Activated naive CD4-positive, alpha-beta T cell treated with anti-CD3 and anti-CD28 coated beads, Interleukin-2, amount 50 U/mL, for 24 hours (primary cell): Measurements from ENCODE around the gene TERT.
"Not testable (repeated sequence)": the region's sequence is repeated elsewhere in the genome, so short reads cannot be mapped to it uniquely, and the experiment has no call there.

ENCODE experiments used
- H3K27ac Mint-ChIP-seq: one replicate; pipeline ENCODE4 v1.8.0; 2021; ENCODE audit warnings: mild to moderate bottlenecking, mixed read lengths
- H3K27me3 Mint-ChIP-seq: one replicate; pipeline ENCODE4 v1.8.0; 2021; ENCODE audit warnings: mixed read lengths
- H3K36me3 Mint-ChIP-seq: one replicate; pipeline ENCODE4 v1.8.0; 2021; ENCODE audit warnings: mixed read lengths
- H3K4me1 Mint-ChIP-seq: one replicate; pipeline ENCODE4 v1.8.0; 2021; ENCODE audit warnings: mixed read lengths
- H3K4me3 Mint-ChIP-seq: one replicate; pipeline ENCODE4 v1.8.0; 2021; ENCODE audit warnings: mild to moderate bottlenecking, mixed read lengths
- H3K9me3 Mint-ChIP-seq: one replicate; pipeline ENCODE4 v1.8.0; 2021; ENCODE audit warnings: mixed read lengths

The TERT gene

DNA sequence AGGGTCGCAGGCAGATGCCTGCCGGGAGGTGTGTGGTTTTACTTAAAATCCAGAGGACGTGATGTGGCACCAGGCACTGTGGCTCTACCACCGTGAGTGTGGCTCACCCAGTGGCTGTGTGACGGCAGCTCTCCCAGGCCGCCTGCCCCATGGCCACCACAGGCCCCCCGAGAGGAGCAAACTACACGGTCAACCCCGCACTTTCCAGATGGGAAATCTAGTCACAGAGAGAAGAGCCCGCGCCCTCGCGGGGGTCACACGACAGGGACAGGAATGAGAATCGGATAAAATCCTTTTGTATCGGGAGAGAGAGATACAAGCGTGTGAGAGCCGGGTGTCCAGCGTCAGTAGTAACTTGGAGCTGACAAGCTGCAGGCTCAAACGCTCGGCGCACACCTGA, 24.4 kb downstream of the TERT start:
- Mint-ChIP-seq H3K27ac (no peak overlapping the region), H3K4me1 (peaks cover 11% of the 10 kb centered on the region), H3K9me3 (no peaks in the 10 kb centered on the region), H3K27me3 (no peaks in the 10 kb centered on the region), H3K4me3 (no peak overlapping the region), H3K36me3 (no peaks in the 10 kb centered on the region)

DNA sequence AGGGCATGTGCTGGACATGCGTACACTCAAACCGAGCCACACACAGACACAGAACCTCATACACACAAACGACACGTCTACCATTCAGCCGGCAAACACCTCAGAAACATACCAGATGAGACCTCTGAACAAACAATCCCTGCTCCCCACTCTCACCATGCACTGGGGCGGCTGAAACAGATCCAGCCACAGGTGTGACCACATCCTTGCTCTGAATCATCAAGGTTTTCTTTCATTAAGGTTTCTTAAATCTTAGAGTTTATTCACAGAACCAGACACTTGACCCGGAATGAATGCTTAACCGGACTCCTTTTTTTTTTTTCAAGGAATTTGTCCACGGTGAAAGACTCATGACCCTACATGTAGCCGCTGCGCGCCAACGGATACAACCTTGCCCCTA, 26.2 kb downstream of the TERT start:
- peaks cover 11% of the 10 kb centered on the region for H3K4me1 Mint-ChIP-seq
- no peaks in the 10 kb centered on the region for H3K9me3 Mint-ChIP-seq
- H3K36me3 Mint-ChIP-seq: no peaks in the 10 kb centered on the region
- H3K4me3 Mint-ChIP-seq: no peak overlapping the region
- H3K27ac Mint-ChIP-seq: no peak overlapping the region
- H3K27me3 Mint-ChIP-seq: no peaks in the 10 kb centered on the region

DNA sequence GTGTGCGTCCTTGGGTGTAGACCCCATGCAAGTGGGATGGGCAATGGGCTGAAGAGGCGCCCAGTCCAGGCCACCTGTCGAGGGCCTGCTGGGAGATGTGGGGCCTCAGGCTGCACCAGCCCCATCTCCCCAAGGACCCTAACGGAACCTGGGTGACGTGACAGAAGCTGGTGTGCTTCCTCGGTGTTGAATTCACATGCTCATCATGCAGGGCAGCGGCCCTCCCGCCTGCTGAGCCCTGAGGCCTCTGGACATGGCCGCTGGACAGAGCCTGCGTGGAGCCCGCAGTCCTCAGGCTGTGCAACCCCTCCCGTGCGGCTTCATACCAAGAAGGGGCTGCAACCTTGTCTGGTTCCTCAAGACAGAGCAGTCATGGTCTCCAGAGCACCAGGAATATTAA, 26.8 kb downstream of the TERT start:
- no peak overlapping the region for H3K27ac Mint-ChIP-seq
- peaks cover 11% of the 10 kb centered on the region for H3K4me1 Mint-ChIP-seq
- H3K4me3 Mint-ChIP-seq: no peak overlapping the region
- no peaks in the 10 kb centered on the region for H3K9me3 Mint-ChIP-seq
- no peaks in the 10 kb centered on the region for H3K36me3 Mint-ChIP-seq
- H3K27me3 Mint-ChIP-seq: no peaks in the 10 kb centered on the region

DNA sequence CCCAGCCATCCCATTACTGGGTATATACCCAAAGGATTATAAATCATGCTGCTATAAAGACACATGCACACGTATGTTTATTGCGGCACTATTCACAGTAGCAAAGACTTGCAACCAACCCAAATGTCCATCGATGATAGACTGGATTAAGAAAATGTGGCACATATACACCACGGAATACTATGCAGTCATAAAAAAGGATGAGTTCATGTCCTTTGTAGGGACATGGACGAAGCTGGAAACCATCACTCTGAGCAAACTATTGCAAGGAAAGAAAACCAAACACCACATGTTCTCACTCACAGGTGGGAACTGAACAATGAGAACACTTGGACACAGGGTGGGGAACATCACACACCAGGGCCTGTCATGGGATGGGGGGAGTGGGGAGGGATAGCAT, 27.4 kb downstream of the TERT start:
- not testable (repeated sequence) for H3K4me3 Mint-ChIP-seq, H3K9me3 Mint-ChIP-seq, H3K27me3 Mint-ChIP-seq, H3K36me3 Mint-ChIP-seq, H3K27ac Mint-ChIP-seq
- peaks cover 11% of the 10 kb centered on the region for H3K4me1 Mint-ChIP-seq

DNA sequence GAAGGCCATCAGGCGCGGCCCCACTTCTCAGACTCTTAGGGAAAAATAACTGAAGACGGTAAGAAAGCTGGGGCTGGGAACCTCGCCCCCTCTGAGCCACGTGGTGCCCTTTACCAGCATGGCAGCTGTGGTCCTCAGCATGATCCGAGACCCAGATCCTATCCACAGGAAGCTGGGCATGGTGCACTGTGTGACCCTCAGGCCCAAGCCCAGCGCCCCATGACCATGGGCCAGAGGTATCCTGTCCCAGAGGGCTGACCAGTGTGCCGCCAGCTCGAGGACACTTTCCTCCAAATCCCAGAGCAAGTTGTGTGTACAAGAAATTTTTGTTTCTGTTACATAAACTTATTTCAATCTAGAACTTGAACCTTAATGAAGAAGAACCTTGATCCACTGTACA, 28.1 kb downstream of the TERT start:
- no peak overlapping the region for H3K4me3 Mint-ChIP-seq
- H3K36me3 Mint-ChIP-seq: no peaks in the 10 kb centered on the region
- H3K27ac Mint-ChIP-seq: no peak overlapping the region
- H3K4me1 Mint-ChIP-seq: peaks cover 11% of the 10 kb centered on the region
- H3K9me3 Mint-ChIP-seq: no peaks in the 10 kb centered on the region
- H3K27me3 Mint-ChIP-seq: no peaks in the 10 kb centered on the region

DNA sequence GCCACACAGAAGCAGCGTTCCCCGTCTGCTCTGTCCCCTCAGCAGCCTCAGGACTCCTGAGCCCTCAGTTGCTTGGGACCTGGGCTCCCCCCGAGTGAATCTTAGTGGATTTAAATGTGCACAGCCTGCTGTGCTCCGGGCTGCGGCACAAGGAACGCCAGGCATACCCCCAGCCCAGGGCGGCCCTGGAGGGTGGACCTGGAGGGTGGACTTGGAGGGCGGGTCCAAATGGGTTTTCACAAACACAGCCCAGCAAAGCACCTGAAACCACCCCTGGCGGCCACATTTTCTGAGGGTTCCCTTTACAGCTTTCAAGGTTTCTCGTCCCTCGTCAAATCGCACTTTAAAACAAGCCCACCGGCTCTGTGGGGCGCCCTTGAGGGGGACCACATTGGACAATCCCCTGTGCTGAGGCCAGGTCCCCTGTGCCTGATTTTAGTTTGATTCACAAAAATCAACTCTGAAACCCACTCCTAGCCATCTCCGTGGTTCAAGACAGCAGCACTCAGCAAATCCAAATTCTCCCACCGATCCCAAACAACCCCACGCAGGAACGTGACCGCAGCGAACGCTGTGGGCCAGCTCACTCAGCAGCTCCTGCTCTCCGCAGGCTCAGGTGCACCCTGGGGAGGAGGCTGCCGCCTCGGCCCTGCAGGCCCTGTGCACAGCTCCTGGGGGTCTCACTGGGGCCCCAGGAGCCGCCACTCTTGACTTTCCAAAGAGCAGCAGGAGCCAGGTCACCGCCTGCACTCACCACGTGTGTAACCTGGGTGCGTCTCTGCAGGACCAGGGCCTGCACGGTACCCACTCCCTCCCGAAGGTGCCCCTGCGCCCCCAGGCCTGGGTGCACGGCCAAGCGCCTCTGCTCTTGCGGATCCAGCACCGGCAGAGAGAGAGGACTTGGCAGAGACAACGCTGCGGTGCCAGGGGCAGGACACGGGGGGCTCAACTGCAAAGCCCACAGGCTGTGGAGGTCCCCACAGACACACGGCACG, 29.1 kb downstream of the TERT start:
- Mint-ChIP-seq H3K9me3 (no peaks in the 10 kb centered on the region), H3K27ac (no peak overlapping the region), H3K4me1 (peaks cover 11% of the 10 kb centered on the region), H3K27me3 (no peaks in the 10 kb centered on the region), H3K4me3 (no peak overlapping the region), H3K36me3 (no peaks in the 10 kb centered on the region)

DNA sequence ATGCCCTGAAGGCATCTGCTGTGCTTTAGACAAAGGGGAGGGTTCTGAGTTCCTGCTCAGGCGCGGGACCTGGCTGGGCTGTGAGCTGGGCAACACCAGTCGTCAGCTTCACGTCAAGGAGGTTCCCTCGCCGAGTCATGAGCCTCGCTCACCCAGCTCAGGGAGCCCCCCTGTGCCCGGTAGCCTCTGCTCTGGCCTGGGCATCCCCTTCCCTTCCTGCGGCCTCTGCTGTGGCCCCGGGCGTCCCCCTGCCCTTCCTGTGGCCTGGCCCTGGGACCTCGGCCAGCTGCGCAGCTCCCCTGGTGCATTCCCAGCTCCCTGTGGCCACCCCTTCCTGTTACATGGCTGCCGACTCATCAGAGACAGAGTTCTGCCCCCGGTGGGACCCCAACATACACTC, 29.8 kb downstream of the TERT start:
- Mint-ChIP-seq H3K4me3 (no peak overlapping the region), H3K4me1 (peaks cover 11% of the 10 kb centered on the region), H3K27ac (no peak overlapping the region), H3K27me3 (no peaks in the 10 kb centered on the region), H3K36me3 (no peaks in the 10 kb centered on the region), H3K9me3 (no peaks in the 10 kb centered on the region)

DNA sequence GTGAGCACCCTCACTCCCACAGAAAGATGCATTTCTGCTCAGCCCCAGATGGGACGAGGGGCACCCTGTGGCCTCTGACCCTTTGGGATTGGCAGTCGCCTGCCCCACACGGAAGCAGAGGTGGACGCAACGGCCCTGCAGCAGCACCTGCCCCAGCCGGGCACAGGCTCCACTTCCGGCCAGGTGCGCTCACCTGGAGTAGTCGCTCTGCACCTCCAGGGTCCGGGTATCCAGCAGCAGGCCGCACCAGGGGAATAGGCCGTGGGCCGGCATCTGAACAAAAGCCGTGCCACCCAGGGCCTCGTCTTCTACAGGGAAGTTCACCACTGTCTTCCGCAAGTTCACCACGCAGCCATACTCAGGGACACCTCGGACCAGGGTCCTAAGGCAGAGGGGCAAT, 30.7 kb downstream of the TERT start:
- Mint-ChIP-seq H3K27me3 (no peaks in the 10 kb centered on the region), H3K27ac (no peak overlapping the region), H3K36me3 (no peaks in the 10 kb centered on the region), H3K4me3 (no peak overlapping the region), H3K9me3 (no peaks in the 10 kb centered on the region), H3K4me1 (peaks cover 10% of the 10 kb centered on the region)

DNA sequence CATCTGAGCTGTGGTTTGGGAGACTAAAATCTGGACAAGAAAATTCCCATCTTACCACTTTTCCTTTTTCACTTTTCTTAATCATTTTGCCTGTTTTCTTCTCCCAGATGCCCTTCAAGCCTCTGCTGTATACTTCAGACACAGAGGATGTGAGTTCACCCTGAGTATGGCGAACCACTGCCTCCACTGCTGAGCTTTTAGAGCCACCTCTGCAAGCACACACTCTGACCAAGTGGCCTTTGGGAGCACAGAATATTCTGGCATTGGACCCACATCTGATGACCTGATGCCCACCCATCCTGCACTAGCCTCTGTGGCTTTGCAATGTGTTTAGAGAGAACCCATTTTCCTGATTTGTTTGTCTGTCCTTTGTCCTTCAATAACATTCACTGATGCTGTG, 32.5 kb downstream of the TERT start:
- H3K9me3 Mint-ChIP-seq: no peaks in the 10 kb centered on the region
- no peaks in the 10 kb centered on the region for H3K4me1 Mint-ChIP-seq
- H3K27ac Mint-ChIP-seq: no peak overlapping the region
- H3K36me3 Mint-ChIP-seq: no peaks in the 10 kb centered on the region
- H3K4me3 Mint-ChIP-seq: no peak overlapping the region
- H3K27me3 Mint-ChIP-seq: no peaks in the 10 kb centered on the region

DNA sequence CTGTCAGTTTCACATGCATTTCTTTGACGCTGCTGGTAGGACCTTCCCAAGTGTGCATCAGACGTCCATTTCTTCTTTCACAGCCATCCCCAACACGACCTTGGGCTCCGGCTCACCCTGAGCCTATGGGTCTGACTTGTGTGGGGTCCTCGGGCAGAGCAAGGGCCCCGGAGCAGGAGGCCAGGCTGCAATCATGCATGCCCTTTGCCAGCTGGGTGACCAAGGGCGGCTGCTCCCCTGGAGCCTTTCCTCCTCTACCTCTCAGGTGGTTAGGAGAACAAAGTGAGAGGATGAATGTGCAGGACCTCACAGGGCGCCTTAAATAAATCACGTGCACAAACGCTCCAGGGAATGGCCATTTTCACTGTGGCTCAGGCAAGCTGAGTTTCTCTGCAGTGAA, 33.2 kb downstream of the TERT start:
- Mint-ChIP-seq H3K27ac (no peak overlapping the region), H3K4me1 (no peaks in the 10 kb centered on the region), H3K4me3 (no peak overlapping the region), H3K9me3 (no peaks in the 10 kb centered on the region), H3K36me3 (no peaks in the 10 kb centered on the region), H3K27me3 (no peaks in the 10 kb centered on the region)

DNA sequence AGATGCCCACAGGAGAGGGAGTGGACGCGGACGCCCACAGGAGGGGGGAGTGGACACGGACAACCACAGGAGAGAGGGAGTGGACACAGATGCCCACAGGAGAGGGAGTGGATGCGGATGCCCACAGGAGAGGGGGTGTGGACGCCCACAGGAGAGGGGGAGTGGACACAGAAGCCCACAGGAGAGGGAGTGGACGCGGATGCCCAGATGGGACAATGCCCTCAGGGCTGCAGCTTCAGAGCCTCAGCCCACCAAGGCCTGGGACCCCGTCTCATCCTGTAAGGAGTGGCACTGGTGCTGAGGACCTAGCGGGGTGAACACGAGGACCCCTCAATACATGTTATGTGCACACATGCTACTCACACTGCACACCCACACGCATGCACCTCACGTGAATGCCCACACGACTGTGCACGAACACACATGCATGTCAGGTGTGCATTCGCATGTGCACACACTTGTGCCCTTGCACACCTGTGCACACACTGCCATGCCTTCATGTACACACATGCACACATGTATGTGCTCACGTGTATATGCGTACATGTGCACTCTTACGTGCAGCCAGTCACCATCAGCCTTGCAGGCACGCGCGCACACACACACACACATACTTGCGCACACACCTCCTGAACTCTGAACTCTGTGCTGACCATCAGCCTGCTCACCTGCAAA, 34.9 kb downstream of the TERT start:
- Mint-ChIP-seq H3K4me1 (peaks cover 13% of the 10 kb centered on the region), H3K36me3 (no peaks in the 10 kb centered on the region), H3K9me3 (no peaks in the 10 kb centered on the region)

DNA sequence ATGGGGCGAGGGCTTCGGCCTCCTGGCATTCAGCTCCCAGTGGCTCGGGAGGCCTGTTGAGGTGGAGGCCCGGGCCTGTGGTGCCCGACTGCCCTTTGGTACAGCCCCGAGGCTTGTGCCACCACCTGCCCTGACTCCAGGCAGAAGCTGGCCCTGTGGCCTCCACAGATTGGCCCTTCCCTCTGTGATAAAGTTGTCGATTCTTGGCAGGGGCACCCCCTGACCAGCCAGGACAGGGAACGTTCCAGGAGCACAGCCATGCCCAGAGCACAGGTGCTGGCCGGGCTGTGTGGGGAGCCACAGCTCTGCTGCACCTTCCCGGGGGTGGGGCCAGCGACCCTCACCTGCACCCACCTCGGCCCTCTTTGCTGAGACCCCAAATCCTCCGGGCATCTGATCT, 37.0 kb downstream of the TERT start:
- H3K4me3 Mint-ChIP-seq: no peak overlapping the region
- peaks cover 19% of the 10 kb centered on the region for H3K4me1 Mint-ChIP-seq
- no peak overlapping the region for H3K27ac Mint-ChIP-seq
- H3K27me3 Mint-ChIP-seq: no peaks in the 10 kb centered on the region
- H3K9me3 Mint-ChIP-seq: no peaks in the 10 kb centered on the region
- H3K36me3 Mint-ChIP-seq: no peaks in the 10 kb centered on the region

More for the DNA sequence above, 34.9 kb downstream of the TERT start:
- no peak overlapping the region for H3K27ac Mint-ChIP-seq
- H3K4me3 Mint-ChIP-seq: no peak overlapping the region
- no peaks in the 10 kb centered on the region for H3K27me3 Mint-ChIP-seq

DNA sequence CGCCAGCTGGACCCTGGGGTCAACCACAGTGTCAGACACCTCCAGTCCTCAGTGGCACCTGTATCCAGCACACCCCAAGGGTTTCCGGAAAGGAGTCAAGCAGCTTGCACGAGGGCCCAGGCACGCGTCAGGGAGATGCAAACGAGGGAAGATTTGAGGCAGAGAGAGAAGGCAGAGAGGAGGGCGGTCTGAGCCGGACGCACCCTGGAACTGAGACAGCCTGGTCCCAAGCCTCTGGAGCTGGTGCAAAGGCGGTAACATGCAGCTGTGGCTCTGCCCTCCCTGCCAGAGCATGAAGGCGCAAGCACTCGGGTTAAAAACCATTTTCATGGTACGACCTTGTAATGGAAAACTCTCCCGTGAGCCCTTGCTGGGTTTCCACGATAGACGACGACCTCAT, 37.5 kb downstream of the TERT start:
- Mint-ChIP-seq H3K4me1 (peaks cover 19% of the 10 kb centered on the region), H3K27me3 (no peaks in the 10 kb centered on the region), H3K9me3 (no peaks in the 10 kb centered on the region), H3K36me3 (no peaks in the 10 kb centered on the region), H3K4me3 (no peak overlapping the region), H3K27ac (no peak overlapping the region)

DNA sequence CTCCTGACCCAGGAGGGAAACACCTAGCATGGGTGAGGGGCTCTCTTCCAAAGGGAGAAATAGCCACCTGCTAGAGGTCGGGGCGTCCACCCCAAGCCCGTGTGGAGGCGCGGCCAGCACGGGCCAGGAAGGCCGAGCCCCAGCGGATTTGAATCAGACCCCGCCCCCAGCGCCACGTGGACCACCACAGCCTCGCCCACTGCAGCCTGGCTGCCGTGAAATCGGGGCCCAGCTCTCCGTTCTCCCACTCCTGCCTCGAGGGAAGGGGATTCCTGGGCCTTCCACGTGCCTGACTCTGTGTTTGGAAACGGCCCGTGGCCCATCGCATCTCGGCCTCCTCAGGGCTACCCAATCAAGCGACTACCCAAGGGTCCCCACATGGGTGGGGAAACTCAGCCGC, 38.1 kb downstream of the TERT start:
- Mint-ChIP-seq H3K4me1 (peaks cover 19% of the 10 kb centered on the region), H3K27me3 (no peaks in the 10 kb centered on the region), H3K36me3 (no peaks in the 10 kb centered on the region), H3K9me3 (no peaks in the 10 kb centered on the region), H3K4me3 (no peak overlapping the region), H3K27ac (no peak overlapping the region)

DNA sequence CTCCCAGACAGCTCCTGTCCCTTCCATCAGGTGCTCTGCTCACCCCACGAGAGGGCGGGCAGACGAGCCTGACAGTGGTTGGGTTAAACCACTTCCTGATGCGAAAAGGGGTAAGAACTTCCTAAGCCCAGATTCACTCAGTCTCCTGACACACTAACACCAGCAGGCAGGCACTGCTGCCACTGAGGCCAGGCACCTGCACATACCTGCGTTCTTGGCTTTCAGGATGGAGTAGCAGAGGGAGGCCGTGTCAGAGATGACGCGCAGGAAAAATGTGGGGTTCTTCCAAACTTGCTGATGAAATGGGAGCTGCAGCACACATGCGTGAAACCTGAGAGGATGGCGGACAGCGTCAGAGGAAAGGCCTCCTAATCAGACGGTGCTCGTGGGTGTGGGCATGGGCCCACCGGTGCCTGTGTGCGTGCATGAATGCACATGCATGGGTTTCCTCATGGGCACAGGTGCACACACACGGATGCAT, 39.7 kb downstream of the TERT start:
- Mint-ChIP-seq H3K4me1 (peaks cover 19% of the 10 kb centered on the region), H3K9me3 (no peaks in the 10 kb centered on the region), H3K27me3 (no peaks in the 10 kb centered on the region), H3K27ac (peak overlapping the region; percentile 66), H3K36me3 (no peaks in the 10 kb centered on the region), H3K4me3 (peak overlapping the region; percentile 88)

DNA sequence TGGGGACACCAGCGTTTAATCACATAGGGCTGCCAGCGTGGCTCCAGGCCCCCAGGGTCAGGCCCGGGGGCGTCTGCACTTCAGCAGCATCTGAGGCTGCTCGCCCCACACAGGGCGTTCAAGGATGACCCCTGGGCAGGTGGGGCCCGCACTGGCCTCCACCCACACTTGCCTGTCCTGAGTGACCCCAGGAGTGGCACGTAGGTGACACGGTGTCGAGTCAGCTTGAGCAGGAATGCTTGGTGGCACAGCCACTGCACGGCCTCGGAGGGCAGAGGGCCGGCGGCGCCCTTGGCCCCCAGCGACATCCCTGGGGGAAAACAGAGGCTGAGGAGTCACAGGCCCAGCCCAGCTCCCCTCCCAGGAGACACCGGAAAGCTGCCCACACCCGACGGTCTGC, 40.7 kb downstream of the TERT start:
- Mint-ChIP-seq H3K4me1 (peaks cover 19% of the 10 kb centered on the region), H3K9me3 (no peaks in the 10 kb centered on the region), H3K36me3 (no peaks in the 10 kb centered on the region), H3K4me3 (no peak overlapping the region), H3K27ac (no peak overlapping the region), H3K27me3 (no peaks in the 10 kb centered on the region)
